Measurements from ENCODE around the gene IL27RA. TPM values are rescaled to one million over a fixed set of nuclear protein-coding genes. Genes with fewer than 3 reads are reported as not detected.

Gene IL27RA
- total RNA-seq, 1 experiment from 2014 or later, result 13.6 TPM

GRCh38 chr19:13995878-13996765 is 35.4 kb upstream of the IL27RA start:
- Histone ChIP-seq H3K14ac (ENCODE audit: insufficient read depth, low read length) (no peak overlapping the region), H2AK5ac (ENCODE audit: insufficient read length, low read length) (no peak overlapping the region), H2BK5ac (ENCODE audit: insufficient read length, low read length) (no peak overlapping the region), H3K56ac (ENCODE audit: insufficient read length, low read depth, low read length) (no peak overlapping the region), H4K91ac (ENCODE audit: insufficient read length, low read depth, low read length) (no peak overlapping the region), H2BK20ac (ENCODE audit: low read depth, low read length, poor library complexity, severe bottlenecking) (no peak overlapping the region), H3K27me3 (ENCODE audit: insufficient read depth, low read length) (no peaks in the 10 kb centered on the region), H3K9ac (ENCODE audit: extremely low read depth, insufficient read length, low read length) (no peak overlapping the region), H3K4me1 (ENCODE audit: insufficient read depth, low read length) (no peaks in the 10 kb centered on the region), H4K5ac (ENCODE audit: insufficient read length, low read depth, low read length) (no peak overlapping the region), H4K8ac (replicated peaks; ENCODE audit: insufficient read length, low read depth, low read length) (no peak overlapping the region), H2BK15ac (ENCODE audit: low read depth, low read length) (no peak overlapping the region), H3K18ac (ENCODE audit: insufficient read length, low read depth, low read length) (no peak overlapping the region), H3K27ac (ENCODE audit: insufficient read length, low read depth, low read length) (no peak overlapping the region), H2BK120ac (ENCODE audit: low read depth, low read length, poor library complexity, severe bottlenecking) (no peak overlapping the region), H3K79me1 (ENCODE audit: insufficient read depth, low read depth, low read length, poor library complexity, severe bottlenecking) (no peaks in the 10 kb centered on the region), H3K4ac (ENCODE audit: low read depth, low read length) (no peak overlapping the region), H4K20me1 (ENCODE audit: control insufficient read depth, insufficient read depth, insufficient read length) (no peaks in the 10 kb centered on the region), H3K23ac (ENCODE audit: insufficient read length, low read depth, low read length) (no peak overlapping the region), H2AFZ (ENCODE audit: low read length) (no peak overlapping the region), H3T11ph (ENCODE audit: low read length) (no peak overlapping the region), H3K4me2 (ENCODE audit: insufficient read depth, insufficient read length, low read length) (no peak overlapping the region), H3K23me2 (ENCODE audit: insufficient read length, low read depth, low read length, poor library complexity, severe bottlenecking) (no peaks in the 10 kb centered on the region), H2BK12ac (ENCODE audit: insufficient read length, low read depth, low read length) (no peak overlapping the region), H3K9me3 (ENCODE audit: control insufficient read depth, low read depth, low read length) (no peaks in the 10 kb centered on the region), H3K79me2 (ENCODE audit: insufficient read depth, low read length) (no peaks in the 10 kb centered on the region)
- Mint-ChIP-seq H3K4me1 (no peaks in the 10 kb centered on the region), H3K4me3 (no peak overlapping the region), H3K27ac (peak overlapping the region in 1 of 3 experiments; percentile 59; a peak in 1 of 7 replicates), H3K9me3 (peaks cover 5 to 6% of the 10 kb centered on the region in 2 experiments; a peak in 2 of 5 replicates), H3K27me3 (ENCODE audit: low read depth) (no peaks in the 10 kb centered on the region), H3K36me3 (ENCODE audit: insufficient read depth in 1 of 3, low read depth in 3 of 3) (peaks cover 6 to 39% (median 18%) of the 10 kb centered on the region in 3 experiments; a peak in 5 of 7 replicates)
- DNase-seq, result no peak
- TF ChIP-seq CTCF (conservative IDR thresholded peaks at IDR 0.05), result no peak
- WGBS (ENCODE audit: extremely low coverage, insufficient read length, low lambda C conversion rate), result no CpG with 5 or more reads among the region's 14 CpGs
